Thyroid gland (tissue), 4 donors: Measurements from ENCODE around the gene MYH6. TPM values are rescaled to one million over a fixed set of nuclear protein-coding genes. Genes with fewer than 3 reads are reported as not detected.

Experiments
- DNase-seq, 2 donors: peaks; one replicate each; pipeline ENCODE4 v3.0.0-alpha.2; 2019
- H3K27ac ChIP-seq, 3 donors: fragments of 200-600 bp; sonication (generic); 1 replicate in 2 of 3; 2 replicates in 1 of 3; pipeline ENCODE4 v1.5.1; 2016 to 2019; ENCODE audit warnings: mild to moderate bottlenecking in 1 of 3, moderate library complexity in 1 of 3
- H3K27me3 ChIP-seq: fragments of 200-600 bp; sonication (generic); one replicate; pipeline ENCODE4 v1.5.1; 2019
- H3K36me3 ChIP-seq, 2 donors: fragments of 200-600 bp; sonication (generic); one replicate each; pipeline ENCODE4 v1.5.1; 2016 to 2019
- H3K4me1 ChIP-seq, 2 donors: fragments of 200-600 bp; sonication (generic); one replicate each; pipeline ENCODE4 v1.5.1; 2017 to 2019
- H3K4me3 ChIP-seq, 3 donors: fragments of 200-600 bp; sonication (generic); replicated peaks in 1 of 3; 1 replicate in 2 of 3; 2 replicates in 1 of 3; pipeline ENCODE4 v1.5.1; 2016; ENCODE audit warnings: mild to moderate bottlenecking in 1 of 3
- H3K9me3 ChIP-seq: fragments of 200-600 bp; sonication (generic); one replicate; pipeline ENCODE4 v1.5.1; 2017
- POLR2A ChIP-seq, 2 donors: fragments of 450-650 bp; IDR thresholded peaks; one replicate each; pipeline ENCODE4 v1.6.1; 2017; ENCODE audit warnings: antibody characterized with exemption in 2 of 2, mild to moderate bottlenecking in 2 of 2, moderate library complexity in 1 of 2
- WGBS, 2 donors: methylation state at CpG; one replicate each; pipeline ENCODE4 v1.1.5; 2017; 5-methylcytosine and 5-hydroxymethylcytosine counted together
- intact Hi-C: fragments of 100-400 bp; cut with DNase I; formaldehyde crosslinking; loops from one replicate; pipeline ENCODE4 v1.15.1; 2023
- total RNA-seq, 4 donors: library from RNA; depleted of rRNA; stranded (reverse); fragments of >200 nt; gene quantifications; one replicate each; pipeline ENCODE4 v1.2.3, GENCODE V29; 2016
- TF ChIP-seq, protein P1 (sequence below), 6 experiments: fragments of 200-600 bp in 3 of 6; fragments of 450-650 bp in 3 of 6; sonication (generic) in 3 of 6; IDR thresholded peaks; one replicate each; pipeline ENCODE4 v1.5.1; 2016 to 2019; ENCODE audit warnings: antibody characterized with exemption in 6 of 6, mild to moderate bottlenecking in 2 of 6, inconsistent platforms in 1 of 6, moderate library complexity in 1 of 6

MYH6 gene
- total RNA-seq, 4 donors from 2014 or later: not detected

DNA sequence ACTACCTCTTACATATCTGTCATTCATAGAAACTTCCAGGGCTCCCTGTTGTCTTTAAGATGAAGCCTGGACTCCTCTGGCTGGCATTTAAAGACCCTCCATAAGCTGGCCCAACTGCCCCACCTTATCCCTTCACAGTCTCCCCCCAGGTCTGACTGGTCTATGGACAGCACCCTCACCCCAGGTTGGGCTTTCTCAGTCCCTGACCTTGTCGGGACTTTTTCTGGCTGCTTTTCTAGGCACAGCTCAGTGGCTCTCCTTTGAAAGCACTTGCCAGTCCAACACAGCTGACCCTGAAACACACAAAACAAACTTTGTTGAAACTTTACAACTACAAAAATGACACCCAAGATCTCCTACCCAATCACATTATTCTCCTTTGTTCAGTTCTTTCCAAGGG lies 41.2 kb upstream of the MYH6 start:
- 29 to 44% methylated on average over 1 of the region's 1 CpG for WGBS, 2 donors
- TF ChIP-seq, protein P1, sequence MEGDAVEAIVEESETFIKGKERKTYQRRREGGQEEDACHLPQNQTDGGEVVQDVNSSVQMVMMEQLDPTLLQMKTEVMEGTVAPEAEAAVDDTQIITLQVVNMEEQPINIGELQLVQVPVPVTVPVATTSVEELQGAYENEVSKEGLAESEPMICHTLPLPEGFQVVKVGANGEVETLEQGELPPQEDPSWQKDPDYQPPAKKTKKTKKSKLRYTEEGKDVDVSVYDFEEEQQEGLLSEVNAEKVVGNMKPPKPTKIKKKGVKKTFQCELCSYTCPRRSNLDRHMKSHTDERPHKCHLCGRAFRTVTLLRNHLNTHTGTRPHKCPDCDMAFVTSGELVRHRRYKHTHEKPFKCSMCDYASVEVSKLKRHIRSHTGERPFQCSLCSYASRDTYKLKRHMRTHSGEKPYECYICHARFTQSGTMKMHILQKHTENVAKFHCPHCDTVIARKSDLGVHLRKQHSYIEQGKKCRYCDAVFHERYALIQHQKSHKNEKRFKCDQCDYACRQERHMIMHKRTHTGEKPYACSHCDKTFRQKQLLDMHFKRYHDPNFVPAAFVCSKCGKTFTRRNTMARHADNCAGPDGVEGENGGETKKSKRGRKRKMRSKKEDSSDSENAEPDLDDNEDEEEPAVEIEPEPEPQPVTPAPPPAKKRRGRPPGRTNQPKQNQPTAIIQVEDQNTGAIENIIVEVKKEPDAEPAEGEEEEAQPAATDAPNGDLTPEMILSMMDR (IDR thresholded peaks at IDR 0.05): no peak
- peak in 1 of 2 donors; percentile 29 for TF ChIP-seq POLR2A (IDR thresholded peaks at IDR 0.05)
- H3K27me3 ChIP-seq: no peaks in the 10 kb centered on the region
- peak overlapping the region; percentile 78 to 89 (median 82) for H3K27ac ChIP-seq
- intact Hi-C loops: no loop called here
- DNase-seq: peak; percentile 37 to 52
- H3K36me3 ChIP-seq: no peaks in the 10 kb centered on the region
- H3K4me3 ChIP-seq: no peak overlapping the region
- H3K4me1 ChIP-seq: peaks cover 24 to 28% of the 10 kb centered on the region in 2 donors
- H3K9me3 ChIP-seq: no peaks in the 10 kb centered on the region

DNA sequence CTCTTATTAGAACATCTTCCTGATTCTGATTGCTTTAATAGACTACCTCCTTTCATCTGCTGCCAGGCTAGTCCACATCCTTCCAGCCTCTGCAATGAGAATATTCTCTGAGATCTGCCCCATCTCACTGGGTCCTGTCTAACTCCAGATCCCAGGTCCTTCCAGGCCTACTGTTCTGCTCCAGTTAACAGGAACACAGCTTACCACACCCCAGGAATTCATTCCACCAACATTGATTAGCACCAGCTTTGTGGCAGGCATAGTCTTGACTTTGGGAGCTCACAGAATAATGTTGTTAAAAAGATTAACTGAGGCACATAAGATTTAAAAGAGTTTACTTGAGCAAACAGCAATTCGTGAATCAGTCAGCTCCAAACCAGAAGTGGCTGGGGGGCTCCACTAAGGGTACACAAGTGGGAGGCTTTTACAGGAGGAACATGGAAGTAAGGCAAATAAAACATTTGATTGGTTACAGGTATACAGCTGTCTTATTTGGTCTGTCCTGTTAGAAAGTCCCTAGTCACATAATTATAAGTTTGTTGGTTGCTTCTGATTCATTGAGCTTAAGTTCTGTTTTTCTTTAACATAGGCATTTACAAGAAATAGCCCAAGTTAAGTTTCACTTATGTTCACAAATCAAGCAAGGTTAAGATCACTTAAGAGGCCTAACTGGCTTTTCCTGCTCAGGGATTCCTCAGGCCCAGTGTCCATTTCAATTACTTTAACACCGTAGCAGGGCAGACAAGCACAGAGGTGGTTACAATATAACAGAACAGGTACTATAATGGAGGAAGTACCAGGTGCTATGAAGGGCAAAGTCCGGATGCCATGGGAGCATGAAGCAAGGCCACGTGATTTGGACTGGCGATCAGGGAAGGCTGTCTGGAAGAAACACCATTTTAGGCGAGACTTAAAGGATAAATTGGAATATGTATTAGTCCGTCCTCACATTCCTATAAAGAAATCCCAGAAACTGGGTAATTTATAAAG lies 39.6 kb upstream of the MYH6 start:
- intact Hi-C loops: no loop called here
- Histone ChIP-seq H3K27ac (peak overlapping the region; percentile 78 to 89 (median 82)), H3K4me1 (peaks cover 24 to 28% of the 10 kb centered on the region in 2 donors), H3K4me3 (no peak overlapping the region), H3K9me3 (no peaks in the 10 kb centered on the region), H3K36me3 (no peaks in the 10 kb centered on the region), H3K27me3 (no peaks in the 10 kb centered on the region)
- WGBS, 2 donors: 62 to 66% methylated on average over 7 of the region's 7 CpGs
- TF ChIP-seq POLR2A (IDR thresholded peaks at IDR 0.05): no peak
- TF ChIP-seq, protein P1 (IDR thresholded peaks at IDR 0.05): no peak
- peak; percentile 41 to 54 for DNase-seq

DNA sequence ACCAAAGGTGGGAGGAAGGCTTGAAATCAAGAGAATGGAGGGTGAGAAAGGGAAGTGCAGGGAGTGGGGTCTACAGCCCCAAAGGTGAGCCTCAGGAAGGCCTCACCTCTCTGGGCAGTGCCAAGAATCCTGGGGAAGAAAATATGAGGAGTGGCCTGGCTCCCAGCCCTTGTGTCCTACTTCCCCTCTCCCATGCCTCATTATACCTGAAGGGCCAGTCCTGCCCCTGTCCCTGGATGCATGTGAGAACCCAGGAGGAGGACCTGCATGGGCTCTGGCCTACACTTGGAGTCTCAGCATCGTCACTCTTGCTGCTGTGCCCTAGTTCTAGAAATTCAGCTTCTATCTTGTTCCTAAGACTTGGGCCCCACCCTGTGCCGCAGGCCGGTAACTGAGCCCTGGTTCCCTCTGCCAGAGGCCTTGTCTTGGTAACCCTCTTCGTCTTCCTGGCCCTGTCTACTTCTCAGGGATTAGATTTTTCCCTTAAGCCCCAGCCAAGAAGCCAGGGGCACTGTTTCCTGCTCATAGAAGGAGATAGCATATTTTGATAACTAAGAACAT lies 38.3 kb upstream of the MYH6 start:
- H3K27me3 ChIP-seq: no peaks in the 10 kb centered on the region
- 63 to 82% methylated on average over 4 of the region's 4 CpGs for WGBS, 2 donors
- TF ChIP-seq POLR2A (IDR thresholded peaks at IDR 0.05): no peak
- TF ChIP-seq, protein P1 (IDR thresholded peaks at IDR 0.05): no peak
- DNase-seq: no peak
- intact Hi-C loops: no loop called here
- no peaks in the 10 kb centered on the region for H3K9me3 ChIP-seq
- no peak overlapping the region for H3K4me3 ChIP-seq
- peaks cover 24 to 28% of the 10 kb centered on the region in 2 donors for H3K4me1 ChIP-seq
- H3K27ac ChIP-seq: peak overlapping the region; percentile 78 to 89 (median 82)
- H3K36me3 ChIP-seq: no peaks in the 10 kb centered on the region

DNA sequence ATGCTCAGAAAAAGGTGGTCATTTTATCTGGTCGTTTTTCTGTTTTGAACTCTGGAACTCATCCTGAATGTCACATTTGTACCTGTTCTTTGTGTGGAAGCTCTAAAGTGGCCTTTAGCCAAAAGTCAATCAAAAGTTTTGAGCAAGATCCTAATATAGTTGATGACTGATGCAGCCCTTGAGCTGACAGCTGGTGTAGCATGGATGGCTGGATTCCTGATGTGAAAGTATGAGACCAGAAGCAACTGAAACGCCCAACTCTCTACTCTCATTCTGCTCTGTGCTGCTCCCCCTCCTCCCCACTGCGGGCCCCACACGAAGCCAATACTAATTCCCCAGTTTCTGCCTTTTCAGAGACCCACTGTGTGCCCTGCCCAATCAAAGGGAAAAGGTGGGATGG lies 37.7 kb upstream of the MYH6 start:
- Histone ChIP-seq H3K4me3 (no peak overlapping the region), H3K9me3 (no peaks in the 10 kb centered on the region), H3K27ac (peak overlapping the region in 1 of 3 donors; percentile 78), H3K36me3 (no peaks in the 10 kb centered on the region), H3K4me1 (peaks cover 24 to 28% of the 10 kb centered on the region in 2 donors), H3K27me3 (no peaks in the 10 kb centered on the region)
- intact Hi-C loops: no loop called here
- TF ChIP-seq, protein P1 (IDR thresholded peaks at IDR 0.05): no peak
- TF ChIP-seq POLR2A (IDR thresholded peaks at IDR 0.05): no peak
- no peak for DNase-seq
- 75 to 77% methylated on average over 4 of the region's 4 CpGs for WGBS, 2 donors

DNA sequence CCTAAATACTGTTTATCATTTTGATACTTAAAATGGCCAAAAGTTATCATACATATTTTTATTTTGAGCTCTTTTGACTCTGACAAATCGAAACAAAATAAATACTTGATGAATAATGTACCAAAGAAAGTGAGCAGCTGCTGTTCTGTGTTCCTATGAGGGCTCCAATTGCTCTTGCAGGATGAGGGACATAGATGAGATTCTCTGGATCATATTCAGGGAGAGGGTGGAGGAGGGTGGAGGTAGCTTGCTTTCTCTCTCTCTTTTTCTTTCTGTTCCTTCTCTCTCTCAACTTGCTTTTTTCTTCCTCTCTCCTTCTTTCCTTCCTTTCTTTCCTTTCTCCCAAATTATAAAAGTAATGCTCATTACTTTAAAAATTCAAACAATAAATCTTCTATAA lies 36.2 kb upstream of the MYH6 start:
- intact Hi-C loops: no loop called here
- no peak for DNase-seq
- 78 to 82% methylated on average over 1 of the region's 1 CpG for WGBS, 2 donors
- no peak overlapping the region for H3K27ac ChIP-seq
- H3K27me3 ChIP-seq: no peaks in the 10 kb centered on the region
- H3K36me3 ChIP-seq: no peaks in the 10 kb centered on the region
- TF ChIP-seq, protein P1 (IDR thresholded peaks at IDR 0.05): no peak
- no peak for TF ChIP-seq POLR2A (IDR thresholded peaks at IDR 0.05)
- no peaks in the 10 kb centered on the region for H3K9me3 ChIP-seq
- no peak overlapping the region for H3K4me3 ChIP-seq
- peaks cover 23 to 24% of the 10 kb centered on the region in 2 donors for H3K4me1 ChIP-seq
